Effector CD8-positive, alpha-beta T cell (primary cell): Measurements from ENCODE around the gene YPEL3.

Experiments
- DNase-seq: peaks from one replicate; lab custom pipeline; 2025; lab: John Stamatoyannopoulos, UW

Gene YPEL3

GRCh38 chr16:30090610-30091331 is 5.2 kb downstream of the YPEL3 start:
- no peak for DNase-seq

GRCh38 chr16:30088832-30089624 is 7.0 kb downstream of the YPEL3 start:
- no peak for DNase-seq

- no peak for DNase-seq
Observed at GRCh38 chr16:30088237-30088831, 7.7 kb downstream of the YPEL3 start.

- DNase-seq, result no peak
Observed at GRCh38 chr16:30087181-30087898, 8.7 kb downstream of the YPEL3 start.

GRCh38 chr16:30086291-30087140 is 9.5 kb downstream of the YPEL3 start:
- DNase-seq, result no peak

- no peak for DNase-seq
Observed at GRCh38 chr16:30085820-30086219, 10.2 kb downstream of the YPEL3 start.

- DNase-seq, result no peak
Observed at GRCh38 chr16:30085247-30085646, 10.8 kb downstream of the YPEL3 start.

- DNase-seq, result no peak
Observed at GRCh38 chr16:30084816-30085159, 11.2 kb downstream of the YPEL3 start.

GRCh38 chr16:30084096-30084815 is 11.8 kb downstream of the YPEL3 start:
- no peak for DNase-seq

- no peak for DNase-seq
Observed at GRCh38 chr16:30083216-30084055, 12.6 kb downstream of the YPEL3 start.

- no peak for DNase-seq
Observed at GRCh38 chr16:30082545-30083090, 13.4 kb downstream of the YPEL3 start.

- DNase-seq, result no peak
Observed at GRCh38 chr16:30079480-30079879, 16.5 kb downstream of the YPEL3 start.

GRCh38 chr16:30078744-30079143 is 17.3 kb downstream of the YPEL3 start:
- DNase-seq, result no peak

- DNase-seq, result no peak
Observed at GRCh38 chr16:30077656-30078055, 18.4 kb downstream of the YPEL3 start.

GRCh38 chr16:30076276-30076791 is 19.7 kb downstream of the YPEL3 start:
- DNase-seq, result no peak

- peak; percentile 80 for DNase-seq
Observed at GRCh38 chr16:30075503-30076275, 20.3 kb downstream of the YPEL3 start, which contains the start of gene PPP4C. TSS of gene PPP4C (plus strand) at chr16:30075994. CDS start at chr16:30076378, 384 bp downstream.

- no peak for DNase-seq
Observed at GRCh38 chr16:30070490-30070889, 25.5 kb downstream of the YPEL3 start.
